Measurements from ENCODE around the gene NUDT14.

Gene NUDT14

GRCh38 chr14:105199093-105199492 is 18.0 kb upstream of the NUDT14 start:
- no peak for DNase-seq (ENCODE audit: low spot score)

GRCh38 chr14:105198588-105198987 is 17.5 kb upstream of the NUDT14 start:
- no peak for DNase-seq (ENCODE audit: low spot score)

GRCh38 chr14:105197211-105197641 is 16.1 kb upstream of the NUDT14 start:
- peak; percentile 65 for DNase-seq (ENCODE audit: low spot score)

GRCh38 chr14:105196265-105196960 is 15.3 kb upstream of the NUDT14 start:
- DNase-seq (ENCODE audit: low spot score), result peak; percentile 88

- DNase-seq (ENCODE audit: low spot score), result no peak
Observed at GRCh38 chr14:105195522-105196264, 14.6 kb upstream of the NUDT14 start.

GRCh38 chr14:105195051-105195450 is 13.9 kb upstream of the NUDT14 start:
- DNase-seq (ENCODE audit: low spot score), result no peak

GRCh38 chr14:105193916-105194782 is 13.0 kb upstream of the NUDT14 start:
- no peak for DNase-seq (ENCODE audit: low spot score)

- DNase-seq (ENCODE audit: low spot score), result no peak
Observed at GRCh38 chr14:105192866-105193731, 12.0 kb upstream of the NUDT14 start.

- DNase-seq (ENCODE audit: low spot score), result no peak
Observed at GRCh38 chr14:105187935-105188524, 6.9 kb upstream of the NUDT14 start.

- DNase-seq (ENCODE audit: low spot score), result no peak
Observed at GRCh38 chr14:105187116-105187515, 6.0 kb upstream of the NUDT14 start.

- DNase-seq (ENCODE audit: low spot score), result no peak
Observed at GRCh38 chr14:105185973-105186372, 4.9 kb upstream of the NUDT14 start.

GRCh38 chr14:105185001-105185400 is 3.9 kb upstream of the NUDT14 start:
- no peak for DNase-seq (ENCODE audit: low spot score)

GRCh38 chr14:105184461-105184860 is 3.3 kb upstream of the NUDT14 start:
- no peak for DNase-seq (ENCODE audit: low spot score)

- no peak for DNase-seq (ENCODE audit: low spot score)
Observed at GRCh38 chr14:105182296-105183020, 1.3 kb upstream of the NUDT14 start.

GRCh38 chr14:105181549-105182295 is 610 bp upstream of the NUDT14 start:
- DNase-seq (ENCODE audit: low spot score), result no peak

- DNase-seq (ENCODE audit: low spot score), result no peak
Observed at GRCh38 chr14:105179191-105179590, 1.9 kb downstream of the NUDT14 start.

- DNase-seq (ENCODE audit: low spot score), result no peak
Observed at GRCh38 chr14:105178868-105179140, 2.3 kb downstream of the NUDT14 start.

- DNase-seq (ENCODE audit: low spot score), result no peak
Observed at GRCh38 chr14:105178069-105178867, 2.8 kb downstream of the NUDT14 start.

GRCh38 chr14:105177082-105177481 is 4.0 kb downstream of the NUDT14 start:
- DNase-seq (ENCODE audit: low spot score), result no peak
